GM19467 (cell line): ENCODE measurements around the gene MTG2.

Experiments used
- ATAC-seq: cut with Tn5 transposase; IDR thresholded peaks from one replicate; pipeline ENCODE4 v1.9.1; 2021; ENCODE audit warnings: mild to moderate bottlenecking, moderate library complexity; ENCODE audit not compliant: unreplicated experiment

The MTG2 gene

DNA sequence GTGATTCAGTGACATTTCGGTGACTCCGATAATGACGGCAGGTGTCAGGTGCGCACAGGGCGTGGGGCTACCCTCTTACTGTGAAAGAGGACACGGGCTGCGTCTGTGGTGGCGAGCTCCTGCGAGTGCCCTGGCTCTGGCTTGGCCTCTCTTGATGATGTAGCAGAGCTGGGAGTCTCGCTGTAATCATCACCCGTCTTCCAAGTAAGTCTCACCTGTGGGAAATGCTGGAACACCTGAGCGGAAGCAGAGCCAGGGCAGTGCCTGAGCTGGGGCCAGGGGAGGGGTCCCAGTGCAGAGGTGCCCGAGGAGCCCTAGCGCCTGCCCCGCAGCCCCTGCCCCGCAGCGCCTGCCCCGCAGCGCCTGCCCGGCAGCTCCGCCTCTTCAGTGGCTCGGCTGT is 60.3 kb downstream of the MTG2 start:
- no peak for ATAC-seq

DNA sequence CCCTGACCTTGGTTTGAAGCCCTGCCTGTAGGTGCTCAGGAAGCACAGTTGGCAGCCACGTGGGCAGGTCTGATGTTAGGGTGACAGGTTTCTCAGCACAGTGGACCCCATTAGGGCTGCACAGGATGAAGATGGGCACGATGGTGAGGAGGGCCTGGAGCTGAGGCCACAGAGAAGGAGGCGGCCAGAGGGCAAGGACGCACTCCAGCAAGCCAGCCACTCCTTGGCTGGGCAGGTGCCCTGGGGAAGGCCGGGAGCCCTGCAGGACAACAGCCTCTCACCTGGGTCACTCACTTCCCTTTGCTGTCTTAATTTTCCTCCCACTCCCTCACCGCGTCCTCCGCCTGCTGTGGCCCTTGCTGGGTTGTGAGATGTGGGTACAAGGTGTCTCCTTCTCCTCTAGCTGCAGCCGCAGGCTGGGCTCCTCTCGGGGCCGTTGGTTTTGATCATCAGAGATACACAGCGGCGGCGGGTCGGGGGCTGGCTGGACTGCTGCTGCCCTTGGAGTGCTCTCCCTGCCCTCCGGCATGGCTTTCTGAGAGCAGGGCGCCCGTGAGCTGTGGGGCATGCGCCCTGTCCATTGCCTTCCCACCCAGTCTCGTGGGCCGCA is 61.2 kb downstream of the MTG2 start:
- no peak for ATAC-seq

DNA sequence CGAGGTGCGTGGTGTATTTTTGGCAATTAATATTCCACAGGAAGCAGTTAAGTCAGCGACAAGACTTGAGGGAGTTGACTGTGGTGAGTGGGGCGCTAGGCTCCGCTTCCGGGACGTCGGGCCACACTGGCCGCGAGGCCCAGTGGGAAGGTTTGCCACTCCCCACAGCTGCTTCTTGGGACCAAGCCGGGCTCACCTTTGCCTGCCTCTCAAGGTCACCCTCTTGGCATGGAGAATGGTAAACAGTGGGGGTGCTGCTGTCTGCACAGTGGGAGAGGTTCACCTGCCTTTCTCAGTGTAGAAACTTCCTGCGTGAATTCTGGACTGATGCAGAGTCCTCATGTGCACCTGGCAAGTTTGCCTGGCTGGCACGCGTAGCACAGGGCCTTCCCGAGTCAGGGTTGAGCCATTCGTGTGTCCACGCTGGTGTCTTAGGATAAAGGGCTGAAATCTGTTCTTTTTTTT is 61.8 kb downstream of the MTG2 start:
- no peak for ATAC-seq

DNA sequence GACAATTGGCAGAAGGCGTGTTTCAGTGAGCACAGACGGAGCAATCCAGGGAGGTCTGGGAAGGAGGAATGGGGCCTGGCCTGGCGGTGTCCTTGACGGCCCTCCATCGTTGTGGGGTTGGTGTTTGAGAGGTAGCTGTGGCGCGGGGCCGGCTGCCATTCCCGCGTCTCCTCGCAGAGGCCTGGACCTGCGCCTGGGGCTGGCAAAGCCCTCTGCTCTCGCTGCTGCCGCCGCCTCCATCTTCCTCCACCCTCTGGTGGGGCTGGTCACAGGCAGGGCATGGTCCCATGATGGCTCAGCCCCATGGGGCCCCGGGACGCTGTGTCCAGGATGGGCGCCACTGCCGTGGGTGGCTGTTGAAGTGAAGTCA is 63.1 kb downstream of the MTG2 start:
- ATAC-seq: no peak

DNA sequence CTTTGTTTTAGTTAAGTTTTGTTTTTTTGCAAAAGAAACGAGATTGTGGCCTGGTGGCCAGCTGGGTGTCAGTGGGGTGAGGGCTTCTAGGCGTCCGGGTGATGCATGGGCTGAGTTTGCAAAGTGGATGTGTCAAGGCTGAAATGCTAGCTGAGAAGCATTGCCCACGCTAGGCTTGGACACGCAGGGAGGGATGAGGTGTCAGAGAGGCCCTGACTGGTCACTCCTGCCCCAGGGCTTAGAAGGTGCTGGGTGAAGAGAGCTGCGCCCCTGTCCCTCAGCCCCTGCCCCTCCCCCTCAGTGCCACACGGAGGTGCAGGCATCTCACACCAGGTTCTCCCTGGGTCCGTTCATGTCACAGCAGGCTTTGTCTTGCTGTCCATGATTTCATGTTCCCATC is 63.6 kb downstream of the MTG2 start:
- no peak for ATAC-seq

DNA sequence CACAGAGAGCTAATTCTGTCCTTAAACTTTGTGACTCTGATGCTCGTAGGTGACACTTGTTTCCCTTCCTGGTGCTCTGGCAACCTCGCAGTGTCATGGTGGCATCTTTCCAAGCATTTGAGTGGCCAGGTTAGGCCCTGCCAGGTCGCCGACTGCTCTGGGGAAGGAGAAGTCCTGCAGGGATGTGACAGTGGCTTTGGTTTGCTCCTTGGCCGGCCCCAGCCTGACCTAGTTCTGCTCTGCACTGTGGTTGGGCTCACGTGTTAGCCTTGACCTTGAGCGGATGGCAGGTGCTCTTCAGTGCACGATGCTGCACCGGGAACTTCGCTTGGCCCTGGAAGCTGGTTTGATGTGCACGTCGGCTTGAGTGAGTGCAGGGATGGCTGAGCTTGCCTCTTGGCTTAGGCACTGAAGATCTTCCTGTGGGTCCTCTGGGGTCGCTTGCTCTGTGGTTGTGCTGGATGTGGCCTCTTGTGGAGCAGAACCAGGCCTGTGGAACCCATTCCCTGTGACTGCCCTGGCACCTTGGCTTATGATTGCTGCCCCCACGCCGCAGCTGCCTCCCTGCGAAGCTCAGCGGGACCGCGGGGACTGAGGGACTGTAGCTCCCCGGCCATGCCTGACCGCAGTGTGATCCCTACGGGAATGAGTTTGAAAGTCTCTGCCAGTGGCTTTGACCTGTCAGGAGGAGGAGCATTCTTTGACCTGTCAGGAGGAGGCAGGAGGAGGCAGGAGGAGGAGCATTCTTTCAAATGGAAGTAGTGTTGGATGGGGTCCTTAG is 64.2 kb downstream of the MTG2 start:
- no peak for ATAC-seq

DNA sequence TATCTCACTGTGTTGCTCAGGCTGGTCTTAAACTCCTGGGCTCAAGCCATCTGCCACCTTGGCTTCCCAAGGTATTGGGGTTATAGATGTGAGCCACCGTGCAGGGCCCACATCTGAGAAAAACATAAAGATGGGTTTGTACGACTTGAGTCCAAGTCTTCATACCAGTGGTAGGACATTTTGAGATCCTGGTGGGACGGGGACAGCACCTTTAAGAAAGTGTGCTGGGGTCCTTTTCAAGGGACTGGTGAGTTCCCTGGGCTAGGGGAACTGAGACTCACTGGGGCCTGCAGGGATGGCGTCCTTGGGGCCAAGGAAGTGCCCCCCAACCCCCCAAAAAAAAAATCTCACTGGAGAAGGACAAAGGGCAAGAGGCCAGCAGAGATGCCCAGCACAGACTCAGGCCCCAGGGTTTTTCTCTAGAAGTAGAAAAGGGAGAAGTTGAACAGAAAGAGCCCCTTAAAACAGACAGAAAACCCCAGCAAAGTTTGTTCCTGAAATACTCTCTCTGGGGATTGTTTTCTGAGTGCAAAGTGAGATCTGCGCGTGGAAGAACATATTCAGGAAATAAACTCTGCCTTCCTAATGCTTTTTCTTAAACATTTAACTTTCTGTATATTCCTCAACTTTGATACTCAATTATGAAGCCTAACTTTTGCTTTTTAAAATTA is 66.2 kb downstream of the MTG2 start:
- no peak for ATAC-seq

DNA sequence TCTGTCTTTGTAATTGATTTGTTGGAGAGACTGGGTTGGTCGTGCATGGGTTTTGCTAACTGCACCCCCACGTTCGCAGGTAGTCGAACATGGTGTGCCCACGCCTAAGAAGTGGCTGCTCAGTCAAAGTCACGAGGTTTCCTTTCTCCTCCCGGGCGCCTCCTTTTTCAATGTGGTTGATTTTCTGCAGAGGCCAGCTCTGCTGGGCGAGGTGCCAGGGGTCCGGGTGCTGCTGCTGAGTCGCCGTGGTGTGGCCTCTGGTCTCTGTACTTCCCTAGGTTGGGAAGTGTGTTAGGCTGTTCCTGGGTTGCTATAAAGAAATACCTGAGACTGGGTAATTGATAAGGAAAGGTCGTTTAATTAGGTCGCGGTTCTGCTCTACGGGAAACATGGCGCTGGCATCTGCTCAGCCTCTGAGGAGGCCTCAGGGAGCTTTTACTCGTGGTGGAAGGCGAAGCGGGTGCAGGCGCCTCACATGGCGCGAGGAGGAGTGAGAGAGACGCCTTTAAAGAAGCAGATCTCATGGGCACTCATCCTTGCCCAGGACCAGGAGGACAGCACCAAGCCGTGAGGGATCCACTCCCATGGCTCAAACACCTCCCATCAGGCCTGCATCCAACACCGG is 69.6 kb downstream of the MTG2 start:
- ATAC-seq: no peak
